HG03342 (cell line): Measurements from ENCODE around the gene TMEM130.
"Not testable (repeated sequence)": the region's sequence is repeated elsewhere in the genome, so short reads cannot be mapped to it uniquely, and the experiment has no call there.

Source experiments
- ATAC-seq: cut with Tn5 transposase; IDR thresholded peaks from one replicate; pipeline ENCODE4 v1.9.1; 2021; ENCODE audit warnings: mild to moderate bottlenecking, moderate library complexity; ENCODE audit not compliant: unreplicated experiment

Gene TMEM130

GRCh38 chr7:98848918-98849317 lies 20.9 kb downstream of the TMEM130 start:
- ATAC-seq: no peak

- not testable (repeated sequence) for ATAC-seq
Observed at GRCh38 chr7:98842552-98842951, 27.3 kb downstream of the TMEM130 start.

GRCh38 chr7:98841179-98841997 lies 28.4 kb downstream of the TMEM130 start:
- ATAC-seq: no peak

GRCh38 chr7:98840722-98841121 lies 29.1 kb downstream of the TMEM130 start:
- no peak for ATAC-seq

DNA sequence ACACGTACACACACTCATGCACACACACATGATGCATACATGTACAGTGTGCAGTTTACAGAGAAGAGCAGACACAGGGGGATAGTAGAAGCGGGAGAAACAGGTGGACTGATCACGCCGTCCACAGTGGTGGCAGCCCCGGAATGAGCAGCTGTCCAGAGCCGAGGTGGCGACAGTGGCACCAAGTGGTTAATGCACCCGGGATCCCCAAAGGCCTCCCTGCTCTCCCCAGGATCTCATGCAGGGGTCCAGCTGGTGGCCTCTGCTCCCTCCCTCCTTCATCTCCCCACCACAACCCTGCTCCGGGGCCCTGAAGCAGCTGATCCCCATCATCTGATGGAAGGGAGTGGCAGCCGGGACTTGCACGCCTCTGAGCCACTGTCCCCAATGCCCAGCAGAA lies 29.7 kb downstream of the TMEM130 start:
- no peak for ATAC-seq

- no peak for ATAC-seq
Observed at GRCh38 chr7:98837630-98837972, 32.2 kb downstream of the TMEM130 start.

- ATAC-seq: no peak
Observed at GRCh38 chr7:98836811-98837629, 32.8 kb downstream of the TMEM130 start.

- ATAC-seq: no peak
Observed at GRCh38 chr7:98834949-98835348, 34.9 kb downstream of the TMEM130 start.

GRCh38 chr7:98833022-98833421 lies 36.8 kb downstream of the TMEM130 start:
- ATAC-seq: no peak

DNA sequence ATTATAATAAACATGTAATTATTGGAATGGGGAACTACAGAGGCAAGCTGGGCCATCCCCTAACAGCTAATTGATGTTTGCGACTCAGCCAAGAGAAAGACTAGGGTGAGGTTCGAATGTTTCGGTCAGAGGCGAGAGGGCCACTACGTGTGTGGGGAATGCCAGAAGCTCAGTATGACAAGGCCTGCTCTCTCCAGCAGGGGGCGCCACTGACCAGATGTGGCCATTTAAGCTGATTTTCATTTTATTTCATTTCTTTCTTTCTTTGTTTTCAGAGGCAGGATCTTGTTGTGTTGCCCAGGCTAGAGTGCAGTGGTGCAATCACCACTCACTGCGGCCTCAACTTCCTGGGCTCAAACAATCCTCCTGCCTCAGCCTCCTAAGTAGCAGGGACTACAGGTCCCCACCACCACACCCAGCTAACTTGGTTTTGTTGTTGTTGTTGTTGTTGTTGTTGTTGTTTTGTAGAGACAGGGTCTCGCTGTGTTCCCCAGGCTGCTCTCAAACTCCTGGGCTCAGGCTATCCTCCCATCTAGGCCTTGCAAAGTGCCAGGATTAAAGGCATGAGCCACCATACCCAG lies 38.1 kb downstream of the TMEM130 start:
- ATAC-seq: no peak

- ATAC-seq: no peak
Observed at GRCh38 chr7:98830972-98831548, 38.8 kb downstream of the TMEM130 start.

- no peak for ATAC-seq
Observed at GRCh38 chr7:98828368-98828767, 41.4 kb downstream of the TMEM130 start.

DNA sequence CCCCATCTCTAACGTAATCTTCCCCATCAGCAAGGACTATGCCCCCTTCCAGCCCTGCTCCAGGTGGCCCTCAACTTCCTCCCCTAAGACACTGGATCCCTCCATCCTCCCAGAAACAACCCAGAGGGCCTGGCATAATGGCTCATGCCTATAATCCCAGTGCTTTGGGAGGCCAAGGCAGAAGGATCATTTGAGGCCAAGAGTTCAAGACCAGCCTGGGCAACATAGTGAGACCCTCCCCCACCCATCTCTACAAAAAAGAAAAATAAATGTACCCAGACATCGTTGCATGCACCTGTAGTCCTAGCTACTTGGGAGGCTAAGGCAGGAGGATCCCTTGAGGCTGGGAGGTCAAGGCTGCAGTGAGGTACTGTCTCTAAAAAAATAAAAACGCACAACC lies 42.6 kb downstream of the TMEM130 start:
- no peak for ATAC-seq

DNA sequence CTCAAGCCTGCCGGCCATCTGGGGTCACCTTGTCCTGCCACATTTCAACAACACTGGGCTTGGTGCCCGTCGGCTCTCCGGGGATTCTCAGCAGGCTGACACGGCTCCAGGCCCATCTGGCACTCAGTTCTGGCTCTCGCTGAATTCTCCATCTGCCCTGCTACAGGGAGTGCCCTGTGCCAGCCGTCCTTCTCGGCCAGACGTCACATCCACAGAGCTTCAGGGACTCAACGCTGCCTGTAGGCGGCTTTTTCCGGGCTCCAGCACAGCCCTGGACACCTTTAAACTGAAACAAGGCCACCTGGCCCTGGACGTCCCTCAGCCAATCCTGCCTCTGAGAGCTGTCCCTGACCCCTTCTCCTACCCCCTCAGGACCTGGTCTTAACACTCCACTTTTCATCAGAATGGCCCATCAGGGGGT lies 43.0 kb downstream of the TMEM130 start:
- no peak for ATAC-seq

GRCh38 chr7:98826387-98826786 lies 43.4 kb downstream of the TMEM130 start:
- no peak for ATAC-seq

DNA sequence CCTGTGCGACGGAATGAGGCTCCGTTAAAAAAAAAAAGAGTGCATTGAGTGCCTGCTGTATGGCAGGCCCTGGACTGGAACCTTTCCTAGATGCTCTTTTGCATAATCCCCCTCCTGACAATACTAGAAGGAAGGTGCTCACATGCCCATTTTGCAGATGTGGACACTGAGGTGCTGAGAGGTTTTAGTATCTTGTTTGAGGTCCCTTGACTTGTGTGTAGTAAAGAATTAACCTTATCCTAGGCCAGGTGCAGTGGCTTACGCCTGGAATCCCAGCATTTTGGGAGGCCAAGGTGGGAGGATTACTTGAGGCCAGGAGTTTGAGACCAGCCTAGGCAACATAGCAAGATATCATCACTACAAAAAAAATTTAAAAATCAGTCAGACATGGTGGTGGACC lies 46.6 kb downstream of the TMEM130 start:
- ATAC-seq: no peak

DNA sequence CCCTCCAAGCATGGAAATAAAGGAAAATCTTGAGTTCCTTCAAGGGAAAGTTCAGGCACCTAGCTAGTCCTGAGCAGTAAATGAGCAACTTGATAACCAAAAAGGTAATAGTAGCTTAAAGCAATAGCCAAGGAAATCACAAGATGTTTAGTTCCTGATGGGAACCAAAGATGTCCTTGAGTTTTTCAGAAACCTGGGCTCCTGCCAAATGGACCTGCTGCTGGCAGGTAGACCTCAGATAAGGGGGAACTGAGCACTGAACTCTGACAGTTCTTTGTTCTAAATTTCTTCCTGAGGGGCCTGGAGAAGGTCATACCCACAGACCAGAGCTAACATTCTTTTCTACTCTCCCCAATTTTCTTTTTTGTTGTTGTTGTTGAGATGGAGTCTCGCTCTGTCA lies 48.5 kb downstream of the TMEM130 start:
- ATAC-seq: no peak

- no peak for ATAC-seq
Observed at GRCh38 chr7:98816967-98817710, 52.7 kb downstream of the TMEM130 start.

GRCh38 chr7:98816241-98816640 lies 53.6 kb downstream of the TMEM130 start:
- no peak for ATAC-seq

GRCh38 chr7:98815313-98815712 lies 54.5 kb downstream of the TMEM130 start:
- ATAC-seq: no peak

DNA sequence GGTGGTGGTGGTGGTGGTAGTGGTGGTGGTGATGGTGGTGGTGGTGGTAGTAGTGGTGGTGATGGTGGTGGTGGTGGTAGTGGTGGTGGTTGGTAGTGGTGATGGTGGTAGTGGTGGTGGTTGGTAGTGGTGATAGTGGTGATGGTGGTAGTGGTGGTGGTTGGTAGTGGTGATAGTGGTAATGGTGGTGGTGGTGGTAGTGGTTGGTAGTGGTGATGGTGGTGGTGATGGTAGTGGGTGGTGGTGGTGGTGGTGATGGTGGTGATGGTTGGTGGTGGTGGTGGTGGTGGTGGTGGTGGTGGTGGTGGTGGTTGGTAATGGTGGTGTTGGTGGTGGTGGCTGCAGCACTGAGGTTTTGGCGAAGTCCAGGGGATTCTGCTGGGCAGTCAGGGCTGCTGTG lies 58.5 kb downstream of the TMEM130 start:
- no peak for ATAC-seq
